AG04450 (cell line): ENCODE results near the gene HEATR9. TPM values are rescaled to one million over a fixed set of nuclear protein-coding genes. Genes with fewer than 3 reads are reported as not detected.

Experiments
- CTCF ChIA-PET: fragments of 300-600, 350-600 bp; formaldehyde crosslinking; extraction: SDS; loops from one replicate; lab custom pipeline; 2022; ENCODE audit warnings: antibody characterized with exemption, inconsistent platforms; lab: Charles Lee
- POLR2A ChIA-PET: fragments of 350-600 bp; formaldehyde crosslinking; extraction: SDS; loops from one replicate; lab custom pipeline; 2021; ENCODE audit warnings: antibody characterized with exemption, inconsistent platforms; lab: Yijun Ruan, JAX
- DNase-seq: peaks from one replicate; pipeline ENCODE4 v3.0.0-alpha.2; 2011; ENCODE audit warnings: low read depth, low spot score
- H3K27ac ChIP-seq: one replicate; pipeline ENCODE4 v1.5.1; 2012; ENCODE audit warnings: low read depth, low read length, control low read depth
- H3K27me3 ChIP-seq: one replicate; pipeline ENCODE4 v1.6.0; 2012; ENCODE audit warnings: low read length; ENCODE audit not compliant: control insufficient read depth, insufficient read depth
- H3K4me3 ChIP-seq: 2 replicates; pipeline ENCODE4 v1.5.1; 2011; ENCODE audit warnings: mild to moderate bottlenecking, low read depth, low read length, control low read depth
- H3K9me3 ChIP-seq: 2 replicates; pipeline ENCODE4 v1.5.1; 2012; ENCODE audit warnings: low read length; ENCODE audit not compliant: control insufficient read depth, insufficient read depth
- CTCF ChIP-seq: IDR thresholded peaks from 2 replicates; pipeline ENCODE4 v1.5.1; 2011; ENCODE audit warnings: low read depth, low read length, control low read depth, inconsistent platforms
- polyA plus RNA-seq: library from polyadenylated mRNA; depleted of rRNA; stranded (reverse); fragments of >200 nt; gene quantifications from 2 replicates; pipeline ENCODE4 v1.2.3, GENCODE V29; 2011

HEATR9 gene
- polyA plus RNA-seq, 1 experiment = not detected

GRCh38 chr17:35877345-35878029 is 8.8 kb upstream of the HEATR9 start:
- CTCF ChIA-PET = no interaction called here
- no peaks in the 10 kb centered on the region for H3K9me3 ChIP-seq
- peaks cover 5% of the 10 kb centered on the region for H3K27me3 ChIP-seq
- POLR2A ChIA-PET = no interaction called here
- H3K27ac ChIP-seq = no peak overlapping the region
- no peak overlapping the region for H3K4me3 ChIP-seq
- no peak for TF ChIP-seq CTCF
- no peak for DNase-seq

DNA sequence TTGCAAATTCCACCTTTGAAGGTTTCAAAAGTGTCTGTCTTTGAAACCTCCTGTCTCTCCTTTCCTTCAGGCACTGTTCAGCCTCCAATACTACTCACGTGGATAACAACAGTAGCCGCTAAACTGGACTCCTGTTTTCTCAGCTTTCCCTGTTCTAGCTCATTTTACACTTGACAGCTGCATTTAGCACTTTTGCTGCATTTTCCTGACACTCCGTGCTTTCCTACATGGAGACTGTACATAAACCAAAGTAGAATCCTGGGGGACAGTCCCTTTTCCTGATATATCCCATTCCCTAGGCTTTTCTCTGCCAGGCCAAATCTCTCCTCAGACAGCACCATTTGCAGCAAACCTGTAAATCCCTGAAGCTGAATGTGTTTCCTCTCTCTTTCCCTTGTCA is 7.8 kb upstream of the HEATR9 start:
- Histone ChIP-seq H3K4me3 (no peak overlapping the region), H3K9me3 (no peaks in the 10 kb centered on the region), H3K27ac (no peak overlapping the region), H3K27me3 (peaks cover 5% of the 10 kb centered on the region)
- ChIA-PET POLR2A (interaction anchor here (0.6 kb wide), 1 partner anchor 35 kb away, joined by 3 read pairs; no protein-coding TSS in a partner anchor), CTCF (no interaction called here)
- DNase-seq = no peak
- TF ChIP-seq CTCF = no peak

GRCh38 chr17:35875800-35876139 is 7.1 kb upstream of the HEATR9 start:
- ChIA-PET CTCF (interaction anchor here (0.7 kb wide), 1 partner anchor 26 kb away, joined by 3 read pairs; no protein-coding TSS in a partner anchor), POLR2A (interaction anchor here (0.6 kb wide), 1 partner anchor 34 kb away, joined by 3 read pairs; no protein-coding TSS in a partner anchor)
- Histone ChIP-seq H3K27me3 (peaks cover 5% of the 10 kb centered on the region), H3K27ac (no peak overlapping the region), H3K9me3 (no peaks in the 10 kb centered on the region), H3K4me3 (no peak overlapping the region)
- DNase-seq = no peak
- no peak for TF ChIP-seq CTCF

DNA sequence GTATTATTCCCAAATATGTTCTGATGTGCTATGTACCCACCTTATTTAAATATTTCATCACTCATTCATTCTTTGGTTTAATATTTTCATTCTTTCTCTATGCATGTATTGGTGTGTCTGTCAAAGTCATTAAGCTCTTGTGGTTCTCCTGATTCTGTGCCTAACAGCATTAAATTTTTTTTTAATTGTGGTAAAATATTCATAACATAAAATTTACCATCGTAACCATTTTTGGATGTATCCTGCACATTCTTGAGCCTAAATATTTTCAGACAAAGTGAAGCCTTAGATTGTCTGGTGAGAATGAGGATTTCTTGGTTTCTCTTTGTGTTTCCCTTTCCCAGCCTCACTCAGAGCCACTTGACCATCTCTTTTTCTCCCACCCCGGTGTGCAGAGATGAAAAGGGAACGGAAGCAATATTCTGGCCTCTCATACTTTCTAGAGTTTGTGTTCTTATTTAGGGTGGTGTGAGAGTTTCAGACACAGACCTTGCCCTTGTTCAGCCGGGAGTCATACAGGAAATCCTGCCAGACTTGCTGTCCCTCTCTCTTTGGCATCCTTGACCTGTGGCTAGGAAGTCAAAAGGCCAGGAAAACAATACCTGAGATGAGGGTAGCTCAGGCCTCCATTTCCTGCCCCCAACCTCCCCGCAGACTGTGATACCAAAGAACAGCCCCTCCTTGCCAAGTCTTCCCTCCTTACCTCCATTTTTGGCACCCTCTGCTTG is 6.5 kb upstream of the HEATR9 start:
- peaks cover 5% of the 10 kb centered on the region for H3K27me3 ChIP-seq
- no peak overlapping the region for H3K27ac ChIP-seq
- POLR2A ChIA-PET = no interaction called here
- no peak for DNase-seq
- CTCF ChIA-PET = interaction anchor here (0.7 kb wide), 1 partner anchor 25 kb away, joined by 3 read pairs; no protein-coding TSS in a partner anchor
- TF ChIP-seq CTCF = no peak
- no peak overlapping the region for H3K4me3 ChIP-seq
- no peaks in the 10 kb centered on the region for H3K9me3 ChIP-seq
